HepG2 (cell line): Measurements from ENCODE around the gene SLC43A1. TPM values are rescaled to one million over a fixed set of nuclear protein-coding genes. Genes with fewer than 3 reads are reported as not detected.
A peak's percentile ranks its signal among the peaks of the same experiment; 100 is the strongest.

Source experiments
- EZH2 ChIP-seq: conservative IDR thresholded peaks from 2 replicates; pipeline ENCODE4 v1.6.1; 2012; ENCODE audit warnings: mild to moderate bottlenecking, low read depth, low read length, moderate library complexity
- HDAC2 ChIP-seq: sonication (generic); formaldehyde crosslinking; IDR thresholded peaks from 2 replicates; pipeline ENCODE4 v1.4.0; 2020; ENCODE audit warnings: missing genetic modification reagents
- HNRNPLL ChIP-seq: fragments of 200-400 bp; formaldehyde crosslinking; IDR thresholded peaks from 2 replicates; pipeline ENCODE4 v1.6.1; 2017; ENCODE audit warnings: mild to moderate bottlenecking, low read depth, low read length; ENCODE audit not compliant: poor library complexity, severe bottlenecking
- HOXA9 ChIP-seq: sonication (generic); formaldehyde crosslinking; IDR thresholded peaks from 2 replicates; pipeline ENCODE4 v1.8.1; 2022; ENCODE audit warnings: missing genetic modification reagents, mild to moderate bottlenecking, moderate library complexity, borderline replicate concordance
- IRX3 ChIP-seq: sonication (generic); formaldehyde crosslinking; IDR thresholded peaks from 2 replicates; pipeline ENCODE4 v1.8.1; 2023; ENCODE audit warnings: mild to moderate bottlenecking, low read depth, missing genetic modification reagents, borderline replicate concordance
- KLF15 ChIP-seq: sonication (generic); formaldehyde crosslinking; IDR thresholded peaks from 2 replicates; pipeline ENCODE4 v1.8.1; 2023; ENCODE audit warnings: borderline replicate concordance, mild to moderate bottlenecking, inconsistent platforms, missing genetic modification reagents, mixed read lengths
- MYNN ChIP-seq: sonication (generic); formaldehyde crosslinking; IDR thresholded peaks from 2 replicates; pipeline ENCODE4 v1.4.0; 2020; ENCODE audit warnings: mild to moderate bottlenecking, low read depth, missing genetic modification reagents
- MZF1 ChIP-seq: sonication (generic); formaldehyde crosslinking; IDR thresholded peaks from 2 replicates; pipeline ENCODE4 v1.8.1; 2023; ENCODE audit warnings: mild to moderate bottlenecking, missing genetic modification reagents, borderline replicate concordance
- NKX3-1 ChIP-seq: sonication (generic); formaldehyde crosslinking; IDR thresholded peaks from 2 replicates; pipeline ENCODE4 v1.5.0; 2020; ENCODE audit warnings: missing genetic modification reagents
- SP1 ChIP-seq, 2 experiments: fragments of 450-650 bp in 1 of 2; sonication (generic) in 1 of 2; formaldehyde crosslinking in 1 of 2; IDR thresholded peaks; 2 replicates each; pipeline versions ENCODE4 v1.4.0 to v1.6.1; 2016 to 2020; ENCODE audit warnings: missing genetic modification reagents in 1 of 2
- SRF ChIP-seq: IDR thresholded peaks from 2 replicates; pipeline ENCODE4 v1.6.1; 2011; ENCODE audit warnings: mild to moderate bottlenecking, low read depth, low read length, moderate library complexity
- TGIF2 ChIP-seq: IDR thresholded peaks from 2 replicates; pipeline ENCODE4 v1.6.1; 2016; ENCODE audit warnings: control low read depth, missing compliant biosample characterization
- ZBTB49 ChIP-seq: sonication (generic); formaldehyde crosslinking; IDR thresholded peaks from 2 replicates; pipeline ENCODE4 v1.4.0; 2020; ENCODE audit warnings: missing genetic modification reagents, borderline replicate concordance
- ZFY ChIP-seq: sonication (generic); formaldehyde crosslinking; IDR thresholded peaks from 2 replicates; pipeline ENCODE4 v1.4.0; 2020; ENCODE audit warnings: missing genetic modification reagents
- ZIK1 ChIP-seq: sonication (generic); formaldehyde crosslinking; IDR thresholded peaks from 2 replicates; pipeline ENCODE4 v1.5.0; 2020; ENCODE audit warnings: mild to moderate bottlenecking, low read depth, missing genetic modification reagents, borderline replicate concordance
- ZNF232 ChIP-seq: sonication (generic); formaldehyde crosslinking; IDR thresholded peaks from 2 replicates; pipeline ENCODE4 v1.4.0; 2020; ENCODE audit warnings: missing genetic modification reagents, borderline replicate concordance
- ZNF235 ChIP-seq: sonication (generic); formaldehyde crosslinking; IDR thresholded peaks from 2 replicates; pipeline ENCODE4 v1.8.1; 2023; ENCODE audit warnings: mild to moderate bottlenecking, missing genetic modification reagents, borderline replicate concordance
- ZNF3 ChIP-seq: IDR thresholded peaks from 2 replicates; pipeline ENCODE4 v1.7.0; 2017; ENCODE audit warnings: inconsistent platforms
- ZNF329 ChIP-seq: sonication (generic); formaldehyde crosslinking; IDR thresholded peaks from 2 replicates; pipeline ENCODE4 v1.9.0; 2021; ENCODE audit warnings: low read depth, mild to moderate bottlenecking, missing genetic modification reagents
- ZNF33B ChIP-seq: sonication (generic); formaldehyde crosslinking; IDR thresholded peaks from 2 replicates; pipeline ENCODE4 v1.5.1; 2020; ENCODE audit warnings: mild to moderate bottlenecking, missing genetic modification reagents
- ZNF563 ChIP-seq: sonication (generic); formaldehyde crosslinking; IDR thresholded peaks from 2 replicates; pipeline ENCODE4 v1.8.0; 2022; ENCODE audit warnings: mild to moderate bottlenecking, moderate library complexity, missing genetic modification reagents
- ZNF614 ChIP-seq: IDR thresholded peaks from 2 replicates; pipeline ENCODE4 v1.6.1; 2018; ENCODE audit warnings: missing biosample characterization, missing genetic modification reagents, inconsistent platforms, borderline replicate concordance
- ZNF629 ChIP-seq: sonication (generic); formaldehyde crosslinking; conservative IDR thresholded peaks from 2 replicates; pipeline ENCODE4 v1.5.0; 2020; ENCODE audit warnings: missing genetic modification reagents
- ZNF652 ChIP-seq: IDR thresholded peaks from 2 replicates; pipeline ENCODE4 v1.6.1; 2016; ENCODE audit warnings: low read depth, borderline replicate concordance
- ZNF720 ChIP-seq: sonication (generic); formaldehyde crosslinking; IDR thresholded peaks from 2 replicates; pipeline ENCODE4 v1.4.0; 2020; ENCODE audit warnings: missing genetic modification reagents
- ZNF792 ChIP-seq: IDR thresholded peaks from 2 replicates; pipeline ENCODE4 v1.6.1; 2016
- polyA plus RNA-seq, 8 experiments: library from polyadenylated mRNA; depleted of rRNA in 3 of 8; stranded (reverse) in 7 of 8; unstranded in 1 of 8; fragments of >200 nt; fragmentation: Illumina TruSeq in 4 of 8; extraction: Trizol in 4 of 8; gene quantifications; 2 replicates each; pipeline versions ENCODE4 v1.2.1 to v1.2.3, GENCODE V29; 2011 to 2016; ENCODE audit warnings: low read depth in 4 of 8, missing spikeins in 1 of 8, mixed read lengths in 1 of 8; ENCODE audit not compliant: insufficient read depth in 1 of 8
- total RNA-seq, 5 experiments: library from RNA; depleted of rRNA; stranded (reverse); fragments of >200 nt; fragmentation: Illumina TruSeq; extraction: Trizol; gene quantifications; 2 replicates each; pipeline ENCODE4 v1.2.3, GENCODE V29; 2016; ENCODE audit warnings: low read depth in 1 of 5
- TF ChIP-seq, protein P1 (sequence below): sonication (generic); formaldehyde crosslinking; IDR thresholded peaks from 2 replicates; pipeline ENCODE4 v1.4.0; 2020; ENCODE audit warnings: missing genetic modification reagents

The SLC43A1 gene
- total and polyA plus RNA-seq, 2 of the 13 experiments (the other 11 are each of a cell fraction or from before 2014, with no cell fraction given): 72.3 to 87.6 TPM

DNA sequence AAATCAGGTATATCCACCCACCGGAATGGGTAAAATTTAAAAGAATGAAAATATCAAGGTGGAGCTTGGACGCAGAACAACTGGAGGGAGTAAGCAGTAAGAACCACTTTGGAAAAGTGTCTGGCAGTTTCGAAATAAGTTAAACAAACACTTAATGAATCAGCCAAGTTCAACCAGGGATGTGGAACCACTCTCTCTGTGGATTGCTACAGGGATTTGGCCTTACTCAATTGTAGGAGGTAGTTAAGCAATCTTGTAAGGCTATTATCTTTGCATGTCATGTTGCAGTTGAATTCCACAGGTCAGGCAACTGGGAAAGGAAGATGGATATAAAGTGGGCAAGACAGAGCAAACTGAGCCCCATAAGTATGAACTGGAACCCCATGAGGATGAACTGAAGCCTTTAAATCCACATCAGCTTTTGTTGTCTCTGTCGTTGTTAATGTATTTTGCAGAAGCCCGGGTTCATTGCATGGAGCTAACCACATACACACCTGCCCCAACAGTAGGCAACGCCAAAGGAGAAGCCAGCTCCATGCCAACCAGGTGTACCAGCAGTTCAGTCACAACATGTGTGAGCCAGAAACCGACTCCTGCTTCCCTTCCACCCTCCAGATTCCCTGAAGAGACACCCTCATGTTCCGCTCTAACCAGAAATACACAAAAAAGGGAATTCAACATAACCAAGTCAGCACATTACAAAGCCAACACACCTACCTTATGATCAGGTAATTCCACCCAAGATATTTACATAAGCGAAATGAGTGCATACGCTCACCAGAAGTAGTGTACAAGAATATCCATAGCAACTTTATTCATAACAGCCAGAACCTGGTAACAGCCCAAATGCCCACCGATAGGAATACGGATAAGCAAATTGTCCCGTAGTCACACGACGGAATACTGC lies 80.6 kb downstream of the SLC43A1 start (continued):
- peak; percentile 48; the same call in 1 of the 2 replicates for TF ChIP-seq ZNF652 (CRISPR knock-in tag)
- no peak for TF ChIP-seq ZIK1 (CRISPR knock-in tag)
- no peak for TF ChIP-seq ZFY (CRISPR knock-in tag)
- peak; percentile 66; the same call in 1 of the 2 replicates for TF ChIP-seq TGIF2
- no peak for TF ChIP-seq KLF15 (CRISPR knock-in tag)
- TF ChIP-seq ZNF3 (CRISPR knock-in tag): 0 out of 2 replicates have a peak, but pooled peaks have one; percentile 35
- no peak for TF ChIP-seq IRX3 (CRISPR knock-in tag)
- no peak for TF ChIP-seq HOXA9
- TF ChIP-seq MZF1 (CRISPR knock-in tag): no peak
- TF ChIP-seq ZNF720 (CRISPR knock-in tag): no peak
- peak; percentile 75; the same call in 1 of the 2 replicates for TF ChIP-seq ZNF614 (CRISPR knock-in tag)
- TF ChIP-seq ZNF33B: no peak
- no peak for TF ChIP-seq SRF
- no peak for TF ChIP-seq ZNF629 (CRISPR knock-in tag)
- no peak for TF ChIP-seq SP1 (IDR thresholded peaks at IDR 0.05)
- TF ChIP-seq SP1 (CRISPR knock-in tag; IDR thresholded peaks at IDR 0.05): no peak
- TF ChIP-seq ZNF235: no peak
- TF ChIP-seq ZBTB49: no peak
- TF ChIP-seq NKX3-1 (CRISPR knock-in tag): 0 out of 2 replicates have a peak, but pooled peaks have one; percentile 68
- TF ChIP-seq HDAC2 (CRISPR knock-in tag): peak; percentile 91
- TF ChIP-seq EZH2: no peak
- TF ChIP-seq ZNF232 (CRISPR knock-in tag): no peak
- no peak for TF ChIP-seq ZNF563 (CRISPR knock-in tag)
- no peak for TF ChIP-seq ZNF329
- TF ChIP-seq ZNF792 (CRISPR knock-in tag): peak; percentile 100
- no peak for TF ChIP-seq HNRNPLL
- no peak for TF ChIP-seq MYNN (CRISPR knock-in tag)
- TF ChIP-seq, protein P1, sequence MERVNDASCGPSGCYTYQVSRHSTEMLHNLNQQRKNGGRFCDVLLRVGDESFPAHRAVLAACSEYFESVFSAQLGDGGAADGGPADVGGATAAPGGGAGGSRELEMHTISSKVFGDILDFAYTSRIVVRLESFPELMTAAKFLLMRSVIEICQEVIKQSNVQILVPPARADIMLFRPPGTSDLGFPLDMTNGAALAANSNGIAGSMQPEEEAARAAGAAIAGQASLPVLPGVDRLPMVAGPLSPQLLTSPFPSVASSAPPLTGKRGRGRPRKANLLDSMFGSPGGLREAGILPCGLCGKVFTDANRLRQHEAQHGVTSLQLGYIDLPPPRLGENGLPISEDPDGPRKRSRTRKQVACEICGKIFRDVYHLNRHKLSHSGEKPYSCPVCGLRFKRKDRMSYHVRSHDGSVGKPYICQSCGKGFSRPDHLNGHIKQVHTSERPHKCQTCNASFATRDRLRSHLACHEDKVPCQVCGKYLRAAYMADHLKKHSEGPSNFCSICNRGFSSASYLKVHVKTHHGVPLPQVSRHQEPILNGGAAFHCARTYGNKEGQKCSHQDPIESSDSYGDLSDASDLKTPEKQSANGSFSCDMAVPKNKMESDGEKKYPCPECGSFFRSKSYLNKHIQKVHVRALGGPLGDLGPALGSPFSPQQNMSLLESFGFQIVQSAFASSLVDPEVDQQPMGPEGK (CRISPR knock-in tag): peak; percentile 38; the same call in 1 of the 2 replicates
